ENCODE results near the gene EXTL2. TPM values are rescaled to one million over a fixed set of nuclear protein-coding genes. Genes with fewer than 3 reads are reported as not detected.

Gene EXTL2
- total RNA-seq: 10 to 100 TPM in 2 of 5 donors, 1 to 10 TPM in 2, not detected in 1; 3.2 to 33.5 (median 17.1) TPM
- polyA plus RNA-seq: 1 to 10 TPM; 2.9 to 4.7 (median 4.4) TPM
- long read RNA-seq, donor 1, partial matches to known transcripts: 0 of 2 reads
- long read RNA-seq, donor 1, other reads (novel, unspliced or antisense): 0 of 2 reads
- long read RNA-seq, donor 2, partial matches to known transcripts: 0 of 4 reads
- long read RNA-seq, donor 2, other reads (novel, unspliced or antisense): 0 of 4 reads
- long read RNA-seq, donor 3, partial matches to known transcripts: 0 of 4 reads
- long read RNA-seq, donor 3, other reads (novel, unspliced or antisense): 0 of 4 reads
- long read RNA-seq, donor 4, partial matches to known transcripts: 0 of 2 reads
- long read RNA-seq, donor 4, other reads (novel, unspliced or antisense): 0 of 2 reads
- long read RNA-seq, donor 5, transcript EXTL2-202 (5 exons, 3,985 nt): major isoform, 11 of 12 reads
- long read RNA-seq, donor 5, partial matches to known transcripts: 0 of 12 reads
- long read RNA-seq, donor 5, other reads (novel, unspliced or antisense): 0 of 12 reads
- long read RNA-seq, donor 6: 0 reads
- long read RNA-seq, donor 7, transcript EXTL2-202 (5 exons, 3,985 nt): major isoform, 7 of 11 reads
- long read RNA-seq, donor 7, partial matches to known transcripts: 0 of 11 reads
- long read RNA-seq, donor 7, other reads (novel, unspliced or antisense): 0 of 11 reads
- long read RNA-seq, donor 8, transcript EXTL2-202 (5 exons, 3,985 nt): major isoform, 5 of 7 reads
- long read RNA-seq, donor 8, partial matches to known transcripts: 0 of 7 reads
- long read RNA-seq, donor 8, other reads (novel, unspliced or antisense): 0 of 7 reads
- long read RNA-seq, donor 9, partial matches to known transcripts: 0 of 7 reads
- long read RNA-seq, donor 9, other reads (novel, unspliced or antisense): 0 of 7 reads
- long read RNA-seq, donor 10, partial matches to known transcripts: 0 of 1 reads
- long read RNA-seq, donor 10, other reads (novel, unspliced or antisense): 0 of 1 reads

- peaks cover 11 to 47% (median 31%) of the 10 kb centered on the region in 4 donors for H3K4me1 ChIP-seq
- H3K4me3 ChIP-seq: peak within 1 kb of the TSS; percentile 66 to 88 (median 75)
- 0 to 1% (median 0%) methylated on average over 44 to 47 of the region's 47 CpGs for WGBS, 5 donors
- H3K27ac ChIP-seq: peak within 1 kb of the TSS; percentile 92 to 98 (median 97)
- intact Hi-C loops (cut with DNase I; ENCODE audit: low total_unique reads): no loop called here
- peaks cover 0 to 8% (median 5%) of the 10 kb centered on the region in 4 donors for H3K9me3 ChIP-seq
- peak; percentile 90 to 96 for DNase-seq
- no peaks in the 10 kb centered on the region for H3K27me3 ChIP-seq
- H3K36me3 ChIP-seq: peaks cover 6 to 18% (median 13%) of the 10 kb centered on the region in 4 donors
- TF ChIP-seq POLR2A (IDR thresholded peaks at IDR 0.05): no peak
- TF ChIP-seq POLR2AphosphoS5 (IDR thresholded peaks at IDR 0.05): peak; percentile 37 to 82 (median 70)
- no peak for TF ChIP-seq CTCF (IDR thresholded peaks at IDR 0.05)
Measured at GRCh38 chr1:100894603-100895539, at the start of gene EXTL2. Gene EXTL2 (minus strand): TSS chr1:100894842. CDS start chr1:100888757, 6,085 bp downstream.

GRCh38 chr1:100943533-100943932 is 48.9 kb upstream of the EXTL2 start:
- DNase-seq: no peak
- no peaks in the 10 kb centered on the region for H3K9me3 ChIP-seq
- H3K27me3 ChIP-seq: no peaks in the 10 kb centered on the region
- peaks cover 4 to 32% (median 23%) of the 10 kb centered on the region in 4 donors for H3K36me3 ChIP-seq
- no peak overlapping the region for H3K4me3 ChIP-seq
- peaks cover 0 to 4% (median under 1%) of the 10 kb centered on the region in 4 donors for H3K4me1 ChIP-seq
- TF ChIP-seq POLR2A (IDR thresholded peaks at IDR 0.05) (no peak), POLR2AphosphoS5 (IDR thresholded peaks at IDR 0.05) (no peak), CTCF (IDR thresholded peaks at IDR 0.05) (no peak), EP300 (IDR thresholded peaks at IDR 0.05) (no peak)
- no peak overlapping the region for H3K27ac ChIP-seq
- intact Hi-C loops (cut with DNase I; ENCODE audit: low total_unique reads): no loop called here
- WGBS, 5 donors: 91 to 100% (median 97%) methylated on average over 1 of the region's 1 CpG

- DNase-seq: no peak
- no peak overlapping the region for H3K4me3 ChIP-seq
- no peak overlapping the region for H3K27ac ChIP-seq
- no peaks in the 10 kb centered on the region for H3K27me3 ChIP-seq
- no peaks in the 10 kb centered on the region for H3K9me3 ChIP-seq
- TF ChIP-seq EP300 (IDR thresholded peaks at IDR 0.05) (no peak), POLR2AphosphoS5 (IDR thresholded peaks at IDR 0.05) (no peak), POLR2A (IDR thresholded peaks at IDR 0.05) (no peak), CTCF (IDR thresholded peaks at IDR 0.05) (no peak)
- H3K4me1 ChIP-seq: no peaks in the 10 kb centered on the region
- peaks cover 4 to 42% (median 29%) of the 10 kb centered on the region in 4 donors for H3K36me3 ChIP-seq
- 77 to 84% (median 82%) methylated on average over 2 of the region's 2 CpGs for WGBS, 5 donors
- intact Hi-C loops (cut with DNase I; ENCODE audit: low total_unique reads): no loop called here
Measured at GRCh38 chr1:100942304-100943046, 47.8 kb upstream of the EXTL2 start.

Measured in stomach (tissue), 19 donors.